AG09319 (cell line): ENCODE results near the gene PPP1R27.

Source experiments
- DNase-seq: peaks from one replicate; pipeline ENCODE4 v3.0.0-alpha.2; 2010; ENCODE audit warnings: low read depth; ENCODE audit errors: extremely low read depth
- TF ChIP-seq, protein P1 (sequence below): IDR thresholded peaks from 2 replicates; pipeline ENCODE4 v1.5.1; 2011; ENCODE audit warnings: low read depth, mild to moderate bottlenecking, inconsistent platforms, low read length, moderate library complexity

Gene PPP1R27

GRCh38 chr17:81804559-81805399, 30.1 kb downstream of the PPP1R27 start:
- TF ChIP-seq, protein P1, sequence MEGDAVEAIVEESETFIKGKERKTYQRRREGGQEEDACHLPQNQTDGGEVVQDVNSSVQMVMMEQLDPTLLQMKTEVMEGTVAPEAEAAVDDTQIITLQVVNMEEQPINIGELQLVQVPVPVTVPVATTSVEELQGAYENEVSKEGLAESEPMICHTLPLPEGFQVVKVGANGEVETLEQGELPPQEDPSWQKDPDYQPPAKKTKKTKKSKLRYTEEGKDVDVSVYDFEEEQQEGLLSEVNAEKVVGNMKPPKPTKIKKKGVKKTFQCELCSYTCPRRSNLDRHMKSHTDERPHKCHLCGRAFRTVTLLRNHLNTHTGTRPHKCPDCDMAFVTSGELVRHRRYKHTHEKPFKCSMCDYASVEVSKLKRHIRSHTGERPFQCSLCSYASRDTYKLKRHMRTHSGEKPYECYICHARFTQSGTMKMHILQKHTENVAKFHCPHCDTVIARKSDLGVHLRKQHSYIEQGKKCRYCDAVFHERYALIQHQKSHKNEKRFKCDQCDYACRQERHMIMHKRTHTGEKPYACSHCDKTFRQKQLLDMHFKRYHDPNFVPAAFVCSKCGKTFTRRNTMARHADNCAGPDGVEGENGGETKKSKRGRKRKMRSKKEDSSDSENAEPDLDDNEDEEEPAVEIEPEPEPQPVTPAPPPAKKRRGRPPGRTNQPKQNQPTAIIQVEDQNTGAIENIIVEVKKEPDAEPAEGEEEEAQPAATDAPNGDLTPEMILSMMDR: no peak
- DNase-seq: no peak

DNA sequence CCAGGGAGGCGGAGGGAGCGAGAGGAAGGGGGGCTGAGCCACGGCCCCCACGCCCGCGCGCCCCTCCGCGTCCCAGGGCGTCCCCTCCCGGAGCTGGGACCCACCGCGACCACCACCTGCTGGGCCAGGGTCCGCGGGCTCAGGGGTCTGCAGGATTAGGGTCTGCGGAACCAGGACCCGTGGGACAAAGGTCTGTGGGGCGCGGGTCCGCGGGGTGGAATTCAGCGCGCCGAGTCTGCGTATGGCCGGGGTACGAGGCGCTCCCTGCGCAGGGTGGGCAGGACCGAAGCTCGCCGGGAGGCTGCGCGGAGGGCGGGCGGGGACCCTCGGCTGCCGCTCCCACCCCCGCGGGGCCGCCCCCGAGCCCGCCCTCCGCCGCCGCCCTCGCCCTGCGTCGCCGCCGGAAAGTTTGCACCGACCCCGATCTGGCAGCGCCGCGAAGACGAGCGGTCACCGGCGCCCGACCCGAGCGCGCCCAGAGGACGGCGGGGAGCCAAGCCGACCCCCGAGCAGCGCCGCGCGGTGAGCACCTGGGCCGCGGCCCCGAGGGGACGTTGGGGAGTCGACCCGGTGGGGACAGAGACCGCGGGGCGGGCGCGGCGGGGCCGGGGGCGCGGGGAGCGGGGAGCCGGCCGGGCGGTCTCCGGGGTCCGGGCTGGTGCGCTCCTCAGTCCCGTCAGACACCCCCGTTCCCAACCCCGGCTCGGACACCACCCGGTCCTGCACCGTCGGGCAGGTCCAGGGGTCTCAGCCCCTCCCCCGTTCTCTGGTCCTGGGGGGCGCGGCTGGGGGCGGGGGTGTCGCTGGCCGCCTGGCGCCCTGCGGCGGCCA, 30.9 kb downstream of the PPP1R27 start, which contains the start of gene GCGR:
TSS of gene GCGR (plus strand) at position 423 of the 831 bp plus-strand sequence. CDS start 4,869 bp downstream, outside the sequence.
- TF ChIP-seq, protein P1: no peak
- DNase-seq: no peak

- TF ChIP-seq, protein P1: no peak
These were observed 31.8 kb downstream of the PPP1R27 start for GRCh38 chr17:81802856-81803643.

GRCh38 chr17:81802048-81802758, 32.6 kb downstream of the PPP1R27 start:
- DNase-seq: no peak
- TF ChIP-seq, protein P1: no peak

More at GRCh38 chr17:81802856-81803643, 31.8 kb downstream of the PPP1R27 start:
- DNase-seq: no peak

GRCh38 chr17:81801327-81801726, 33.5 kb downstream of the PPP1R27 start:
- no peak for DNase-seq
- TF ChIP-seq, protein P1: no peak

GRCh38 chr17:81794509-81794908, 40.3 kb downstream of the PPP1R27 start:
- DNase-seq: no peak
- TF ChIP-seq, protein P1: no peak
